GM19397 (cell line): ENCODE data around the gene ENKD1.
A peak's percentile ranks its signal among the peaks of the same experiment; 100 is the strongest.

Experiments
- ATAC-seq: cut with Tn5 transposase; IDR thresholded peaks from one replicate; pipeline ENCODE4 v1.9.1; 2021; ENCODE audit warnings: mild to moderate bottlenecking, moderate library complexity; ENCODE audit not compliant: unreplicated experiment

ENKD1 gene

DNA sequence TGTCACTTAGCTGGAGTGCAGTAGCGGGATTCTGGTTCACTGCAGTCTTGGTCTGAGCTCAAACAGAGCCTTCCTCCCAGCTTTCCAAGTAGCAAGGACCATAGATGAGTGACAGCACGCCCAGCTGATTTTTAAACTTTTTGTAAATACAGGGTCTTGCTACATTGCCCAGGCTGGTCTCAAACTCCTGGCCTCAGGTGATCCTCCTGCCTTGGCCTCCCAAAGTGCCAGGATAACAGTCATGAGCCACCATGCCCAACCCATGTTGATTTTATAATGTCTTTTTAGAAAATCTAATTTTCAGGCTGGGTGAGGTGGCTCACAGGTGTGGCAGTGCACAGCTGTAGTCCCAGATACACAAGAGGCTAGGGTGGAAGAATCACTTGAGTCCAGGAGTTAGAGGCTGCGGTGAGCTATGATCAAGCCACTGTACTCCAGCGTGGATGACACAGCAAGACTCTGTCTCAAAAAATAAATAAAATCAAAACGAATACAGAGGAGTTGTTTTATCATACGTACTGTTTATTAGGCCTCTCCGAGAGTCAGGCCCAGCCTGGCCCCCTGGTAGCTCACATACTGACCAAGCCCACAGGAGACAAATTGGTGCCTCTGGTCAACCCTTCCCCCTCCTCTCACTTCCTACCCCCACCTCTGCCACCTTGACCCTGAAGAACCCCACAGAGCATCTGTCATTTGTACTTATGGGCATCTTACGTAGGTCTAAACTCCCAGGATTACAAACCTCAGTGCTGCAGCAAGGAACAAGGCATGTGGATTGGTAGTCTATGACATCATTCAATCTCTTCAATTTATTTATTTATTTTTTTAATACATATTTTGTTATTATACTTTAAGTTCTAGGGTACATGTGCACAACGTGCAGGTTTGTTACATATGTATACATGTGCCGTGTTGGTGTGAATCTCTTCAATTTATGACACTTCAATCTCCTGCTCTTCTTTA is 13.7 kb upstream of the ENKD1 start:
- ATAC-seq: no peak

DNA sequence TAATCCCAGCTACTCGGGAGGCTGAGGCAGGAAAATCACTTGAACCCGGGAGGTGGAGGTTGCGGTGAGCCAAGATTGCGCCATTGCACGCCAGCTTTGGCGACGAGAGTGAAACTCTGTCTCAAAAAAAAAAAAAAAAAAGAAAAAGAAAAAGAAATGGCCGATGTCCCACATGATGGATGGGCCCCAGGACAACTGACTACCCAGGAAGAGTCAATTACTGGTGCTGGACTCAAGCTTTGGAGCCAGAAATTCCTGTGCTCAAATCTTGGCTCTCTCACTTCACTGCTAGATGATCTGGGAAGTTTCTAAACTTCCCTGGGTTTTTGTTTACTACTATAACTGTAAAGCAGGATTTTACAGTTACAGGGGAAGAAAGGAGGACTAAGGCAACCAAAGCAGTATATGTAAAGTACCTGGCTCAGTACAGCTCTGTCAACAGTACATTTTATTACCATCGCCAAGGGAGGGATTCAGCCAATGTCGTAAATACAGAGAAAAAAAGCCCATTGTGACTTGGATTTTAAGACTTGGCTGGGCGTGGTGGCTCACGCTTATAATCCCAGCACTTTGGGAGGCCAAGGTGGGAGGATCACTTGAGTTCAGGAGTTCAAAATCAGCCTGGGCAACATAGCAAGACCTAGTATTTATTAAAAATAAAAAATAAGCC is 11.9 kb upstream of the ENKD1 start:
- no peak for ATAC-seq

DNA sequence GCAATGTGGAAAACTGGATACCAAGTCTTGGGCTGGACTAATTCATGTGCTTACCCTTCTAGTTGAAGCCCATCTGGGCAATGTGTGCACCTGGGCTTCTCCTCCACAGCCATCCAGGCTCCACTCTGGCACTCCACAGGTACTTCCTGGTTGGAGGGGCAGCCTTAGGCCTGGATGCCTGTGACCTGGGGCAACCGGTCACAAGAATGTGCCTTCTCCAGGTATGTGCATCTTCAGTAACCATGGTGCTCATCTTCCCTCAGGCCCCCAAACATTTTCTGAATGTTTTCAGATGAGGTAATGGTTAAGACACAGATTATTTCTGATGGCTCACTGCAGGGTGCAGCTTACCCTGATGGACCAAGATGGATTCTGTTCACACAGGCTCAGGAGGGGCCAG is 11.2 kb upstream of the ENKD1 start:
- ATAC-seq: no peak

DNA sequence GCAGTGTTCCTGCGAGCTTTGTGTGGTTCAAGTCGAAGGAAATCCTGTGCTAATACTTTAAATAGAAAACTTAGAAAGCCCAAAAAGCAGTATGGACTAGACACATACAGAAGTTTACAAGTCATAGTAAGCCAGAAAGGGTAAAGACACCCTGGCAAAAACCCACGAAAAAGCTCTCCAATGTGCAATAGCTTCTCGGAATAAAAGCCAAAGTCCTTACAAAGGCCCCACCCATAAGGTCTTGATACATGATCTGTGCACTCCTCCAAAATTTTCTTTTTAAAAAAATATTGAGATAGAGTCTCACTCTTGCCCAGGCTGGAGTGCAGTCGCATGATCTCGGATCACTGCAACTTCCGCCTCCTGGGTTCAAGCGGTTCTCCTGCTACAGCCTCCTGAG is 10.4 kb upstream of the ENKD1 start:
- no peak for ATAC-seq

DNA sequence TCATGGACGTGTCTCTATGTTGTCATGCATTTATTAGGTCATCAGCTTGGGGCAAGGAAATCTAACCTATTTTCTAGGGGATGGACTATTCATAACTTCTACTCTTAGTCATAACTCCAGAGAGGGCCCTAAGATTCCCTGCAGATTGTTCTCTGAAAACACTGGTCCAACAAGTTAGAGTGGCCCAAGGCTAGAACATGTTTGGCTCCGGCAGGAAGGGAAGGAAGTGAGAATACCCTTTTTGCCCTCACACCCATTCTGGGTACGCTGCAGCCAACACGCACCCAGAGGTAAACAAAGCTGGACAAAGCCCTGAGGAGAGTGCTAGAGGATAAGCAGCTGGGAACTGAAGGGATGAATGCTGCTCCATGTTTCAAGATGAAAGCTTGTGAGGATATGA is 10.0 kb upstream of the ENKD1 start:
- no peak for ATAC-seq

DNA sequence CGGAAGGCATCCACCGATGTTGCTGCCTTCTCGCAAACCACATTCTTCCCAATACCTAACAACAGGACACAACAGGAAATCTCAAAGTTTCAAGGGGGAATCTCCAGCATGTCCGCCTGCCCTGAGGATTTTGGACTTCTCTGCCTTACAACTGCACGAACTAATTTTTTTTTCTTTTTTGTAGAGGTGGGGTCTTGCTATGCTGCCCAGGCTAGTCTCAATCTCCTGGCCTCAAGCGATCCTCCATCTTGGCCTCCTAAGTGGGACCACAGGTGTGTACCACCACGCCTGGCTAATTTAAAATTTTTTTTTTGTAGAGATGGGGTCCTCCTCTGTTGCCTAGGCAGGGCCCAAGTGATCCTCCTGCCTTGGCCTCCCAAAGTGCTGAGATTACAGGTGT is 9.4 kb upstream of the ENKD1 start:
- ATAC-seq: no peak

DNA sequence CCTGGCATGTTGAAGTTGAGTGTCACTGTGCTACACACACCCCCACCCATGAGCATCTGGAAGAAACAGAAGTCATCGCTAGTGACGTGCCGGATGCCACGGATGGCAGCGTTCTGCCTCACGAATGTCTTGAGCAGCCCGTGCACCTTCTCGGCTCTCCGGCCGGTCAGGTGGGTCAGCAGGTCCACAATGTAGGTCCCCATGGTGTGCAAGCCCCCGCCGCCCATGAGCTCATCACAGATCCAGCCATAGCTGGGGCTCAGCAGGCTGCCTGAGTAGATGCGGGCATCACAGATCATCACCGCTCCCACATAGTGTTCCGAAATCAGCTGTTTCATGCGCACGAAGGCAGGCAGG is 9.0 kb upstream of the ENKD1 start:
- no peak for ATAC-seq

DNA sequence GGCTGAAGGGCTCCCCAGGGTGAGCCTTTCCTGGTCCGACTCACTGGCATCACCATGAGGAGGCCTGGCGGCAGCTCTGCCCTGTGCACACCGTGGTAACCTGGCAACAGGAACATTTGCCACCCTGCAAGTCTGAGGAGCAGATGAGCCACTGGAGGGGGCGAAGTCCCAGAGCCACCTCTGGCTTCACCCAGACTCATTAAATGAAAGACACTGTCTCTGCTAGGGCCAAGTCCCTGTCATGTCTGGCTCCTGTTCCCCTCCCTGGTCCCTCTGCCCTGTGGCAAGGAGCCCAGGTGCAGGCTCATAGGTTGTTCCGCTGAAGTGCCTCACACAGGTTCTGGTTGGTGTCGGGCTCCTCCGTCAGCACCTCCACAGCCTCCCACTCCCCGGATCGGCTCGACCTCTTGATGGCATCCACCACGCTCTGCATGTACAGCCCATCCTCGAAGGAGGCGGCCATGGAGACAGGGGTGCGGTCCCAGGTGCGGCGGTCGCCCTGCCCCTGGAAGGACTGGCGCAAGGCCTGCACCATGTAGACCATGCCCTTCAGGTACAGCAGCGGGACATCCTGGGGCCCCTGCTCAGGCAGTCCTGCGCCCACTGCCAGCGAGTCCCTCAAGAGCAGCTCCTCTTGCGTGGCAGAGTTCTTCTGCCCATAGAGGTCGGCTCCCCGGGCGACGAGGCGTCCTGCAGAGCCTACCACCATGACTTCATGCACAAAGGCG is 8.5 kb upstream of the ENKD1 start:
- ATAC-seq: no peak

DNA sequence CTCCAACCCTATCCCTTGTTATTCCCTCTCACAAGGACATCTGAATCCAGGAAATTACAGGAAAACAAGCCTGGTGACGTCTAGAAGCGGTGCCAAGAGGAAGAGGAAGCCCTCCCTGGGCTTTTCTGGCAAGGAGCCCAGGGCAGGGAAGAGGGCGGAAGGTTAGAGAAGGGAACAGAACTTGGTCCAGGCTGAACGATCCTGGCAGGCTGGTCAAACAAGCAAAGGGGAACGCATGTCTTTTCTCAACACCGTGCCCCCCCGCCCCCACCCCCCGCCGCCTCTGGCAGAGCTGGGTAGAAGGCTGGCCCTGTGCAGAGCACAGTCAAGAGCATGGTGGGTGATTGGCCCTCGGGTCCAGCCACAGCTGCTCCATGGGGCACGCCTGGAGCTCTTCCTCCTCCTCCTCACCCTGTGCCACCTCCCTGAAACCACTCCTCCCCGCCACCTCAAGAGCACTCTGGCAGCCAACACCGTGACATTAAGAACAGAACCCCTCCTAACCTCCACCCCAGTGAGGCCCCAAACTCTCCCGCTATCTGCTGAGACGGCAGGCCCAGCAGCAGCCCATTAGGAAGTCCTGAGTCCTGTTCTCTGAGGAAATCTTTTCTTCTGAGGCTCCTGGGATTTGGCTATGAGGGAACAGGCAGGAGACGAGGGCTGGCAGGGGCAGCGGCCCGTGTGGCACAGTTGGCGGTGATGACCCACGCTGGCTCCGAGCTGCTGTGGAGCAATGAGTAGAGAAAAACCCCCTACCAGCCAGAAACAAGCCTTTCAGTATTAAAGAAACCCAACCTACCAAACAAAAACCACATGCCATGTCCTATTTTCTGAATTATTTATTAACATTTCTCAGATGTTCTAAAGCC is 7.4 kb upstream of the ENKD1 start:
- no peak for ATAC-seq

DNA sequence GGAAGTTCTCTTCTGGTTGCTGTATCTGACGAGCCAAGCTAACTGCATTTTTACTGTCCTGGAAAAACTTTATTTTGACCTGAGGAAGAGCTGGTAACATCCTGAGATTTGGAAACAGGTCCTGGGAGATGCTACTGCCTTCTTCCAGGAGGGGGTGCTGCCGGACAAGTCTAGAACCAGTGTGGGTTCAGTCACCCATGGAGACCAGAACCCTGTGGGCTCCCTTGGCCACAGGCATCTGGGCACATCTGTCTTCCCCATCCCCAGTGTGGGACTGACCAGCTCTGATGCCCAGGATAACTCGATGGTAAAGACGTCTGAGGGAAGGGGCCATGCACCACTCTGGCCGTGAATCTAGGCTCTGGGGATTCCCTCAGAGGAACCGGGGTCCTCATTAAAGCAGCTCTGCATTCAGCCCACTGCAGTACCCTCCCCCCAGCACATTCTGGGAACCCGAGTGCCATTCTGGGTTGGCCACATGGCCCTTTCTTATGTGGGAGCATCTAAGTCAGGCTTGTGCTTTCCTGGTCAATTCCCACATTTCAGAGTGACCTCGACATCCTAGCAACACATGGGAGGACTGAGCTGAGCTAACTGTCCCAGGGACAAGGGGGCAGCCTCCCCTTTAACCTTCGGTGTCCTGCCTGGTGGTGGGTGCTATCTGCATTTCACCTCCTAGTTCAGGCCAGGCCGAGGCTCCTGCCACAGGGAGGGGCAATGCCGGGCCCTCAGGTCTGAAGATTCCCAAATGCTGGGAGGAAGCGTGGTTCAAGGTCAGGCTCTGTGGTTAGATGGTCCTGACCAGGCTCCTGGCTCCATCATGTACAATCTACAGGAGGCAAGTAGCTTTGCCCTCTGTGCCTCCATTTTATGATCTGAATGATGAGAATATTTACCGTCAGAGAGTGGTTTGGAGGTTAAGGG is 6.5 kb upstream of the ENKD1 start:
- ATAC-seq: no peak

DNA sequence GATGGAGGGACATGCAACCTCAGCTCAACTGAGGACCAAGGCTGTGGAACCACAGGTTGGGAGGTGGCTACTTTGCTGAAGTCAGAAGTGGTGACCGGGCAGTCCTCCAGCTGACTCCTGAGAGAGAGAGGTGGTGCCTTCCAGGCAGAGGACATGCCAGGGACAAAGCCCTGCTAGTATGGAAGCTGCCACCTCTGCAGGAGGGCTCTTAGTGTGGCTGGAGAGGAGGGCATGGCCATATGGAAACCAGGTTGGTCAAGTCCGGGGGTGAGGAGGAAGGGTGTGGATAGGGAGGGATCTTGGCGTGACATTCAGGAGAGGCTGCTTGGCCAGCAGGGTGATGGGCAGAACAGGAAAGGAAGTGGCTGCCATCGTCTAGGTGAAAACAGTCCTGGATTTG is 5.8 kb upstream of the ENKD1 start:
- ATAC-seq: no peak

DNA sequence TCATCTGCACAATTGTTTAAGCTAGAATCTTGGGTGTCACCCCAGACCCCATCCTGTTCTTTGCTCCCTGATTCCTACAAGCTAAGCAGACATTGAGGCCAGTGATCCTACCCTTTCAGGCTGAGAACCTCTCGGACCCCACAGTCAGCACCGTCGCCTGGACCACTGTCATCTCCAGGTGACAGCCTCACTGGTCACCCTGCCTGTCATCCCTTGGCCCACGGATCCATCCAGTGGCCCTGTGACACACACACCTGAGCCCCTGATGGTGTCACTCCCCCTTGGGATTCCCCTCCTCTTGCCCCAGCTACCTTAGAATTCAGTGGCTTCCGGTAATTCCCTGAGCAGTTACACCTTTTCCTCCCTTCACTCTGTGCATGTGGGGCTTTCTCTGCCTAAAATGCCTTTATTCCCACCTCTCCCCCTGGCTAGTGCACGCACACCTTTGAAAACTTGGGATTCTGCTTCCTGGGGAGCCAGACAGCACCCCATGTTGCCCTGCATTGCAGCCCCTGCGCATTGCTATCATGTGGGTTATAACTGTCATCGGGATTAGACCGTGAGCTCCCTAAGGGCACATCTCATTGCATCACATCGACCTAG is 3.0 kb upstream of the ENKD1 start:
- ATAC-seq: no peak

DNA sequence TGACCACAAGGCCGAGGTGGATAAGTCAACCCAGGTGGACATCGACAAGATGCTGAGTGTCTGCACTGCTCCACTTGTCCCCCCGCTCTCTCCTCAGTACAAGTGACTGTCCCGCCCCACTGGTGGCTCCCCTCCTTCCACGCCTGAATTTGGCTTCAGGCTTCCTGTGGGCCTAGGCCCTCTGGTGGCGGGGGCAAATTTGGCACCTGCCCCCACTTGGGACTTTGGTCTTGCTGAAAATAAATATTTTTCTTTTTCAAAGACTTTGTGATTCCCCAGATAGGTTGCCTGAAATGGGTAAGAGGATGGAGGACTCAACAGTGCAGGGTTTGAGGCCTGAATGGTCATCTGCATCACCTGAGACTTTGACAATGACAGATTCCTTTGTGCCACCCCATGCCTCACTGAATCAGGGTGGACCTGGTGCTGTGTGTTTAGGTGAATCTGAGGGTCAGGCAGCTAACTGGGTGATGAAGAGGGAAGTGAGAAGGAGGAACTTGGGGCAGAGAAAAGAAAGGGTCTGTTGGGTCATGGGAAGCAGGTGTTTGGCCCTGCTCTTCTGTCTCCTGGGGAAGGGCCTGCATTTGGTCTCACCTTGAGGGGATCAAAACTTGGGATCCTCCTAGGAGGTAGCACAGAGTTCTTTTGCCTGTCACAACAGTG is 2.1 kb upstream of the ENKD1 start:
- no peak for ATAC-seq

DNA sequence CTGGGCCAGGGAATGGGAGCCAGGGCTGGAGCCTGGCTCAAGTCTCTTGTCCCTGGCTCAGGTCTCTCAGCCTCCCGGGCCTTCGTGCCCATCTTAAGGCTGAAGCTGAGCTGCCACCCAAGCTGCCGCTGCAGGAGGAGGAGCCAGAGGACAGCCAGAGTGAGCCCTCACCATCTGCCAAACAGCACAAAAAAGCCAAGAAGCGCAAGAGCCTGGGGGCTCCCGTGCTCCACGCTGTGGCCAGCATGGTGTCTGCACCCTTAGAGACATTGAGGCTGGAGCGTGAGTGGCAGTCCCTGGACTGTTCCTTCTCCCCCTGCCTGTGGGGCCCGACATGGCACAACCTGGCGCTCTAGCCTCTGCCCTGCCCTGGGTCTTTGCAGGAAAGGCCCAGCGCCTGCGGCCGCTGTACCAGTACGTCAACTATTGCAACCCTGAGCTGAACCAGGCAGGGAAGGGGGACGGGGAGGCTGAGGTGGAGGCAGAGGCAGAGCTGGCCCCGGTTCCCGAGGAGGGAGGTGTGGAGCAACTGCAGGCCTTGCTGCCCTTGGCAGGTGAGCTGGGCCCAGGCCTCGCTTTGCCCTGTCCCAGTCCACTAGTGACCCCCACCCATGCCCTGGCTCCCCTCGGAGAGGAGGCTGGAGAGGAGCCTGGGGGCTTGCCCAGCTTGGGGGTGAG is 1.4 kb upstream of the ENKD1 start:
- peak; percentile 64 for ATAC-seq

DNA sequence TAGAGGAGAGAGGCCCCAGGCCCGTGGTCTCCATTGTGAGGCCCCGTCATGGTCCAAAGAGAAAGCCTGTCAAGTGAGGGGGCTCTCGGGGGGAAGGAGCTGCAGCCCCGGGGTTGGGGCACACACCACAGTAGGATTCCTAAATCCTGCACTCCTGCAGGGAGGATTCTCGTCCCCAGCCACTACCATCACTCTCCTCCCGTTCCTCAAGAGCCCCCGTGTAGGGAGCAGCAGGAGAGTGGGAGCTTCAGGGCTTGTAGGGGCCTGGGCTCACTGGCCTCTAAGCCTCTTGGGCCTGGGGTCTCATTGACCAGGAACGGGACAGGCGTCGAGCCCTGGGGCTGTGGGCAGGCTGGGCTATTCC is 885 bp upstream of the ENKD1 start:
- no peak for ATAC-seq

DNA sequence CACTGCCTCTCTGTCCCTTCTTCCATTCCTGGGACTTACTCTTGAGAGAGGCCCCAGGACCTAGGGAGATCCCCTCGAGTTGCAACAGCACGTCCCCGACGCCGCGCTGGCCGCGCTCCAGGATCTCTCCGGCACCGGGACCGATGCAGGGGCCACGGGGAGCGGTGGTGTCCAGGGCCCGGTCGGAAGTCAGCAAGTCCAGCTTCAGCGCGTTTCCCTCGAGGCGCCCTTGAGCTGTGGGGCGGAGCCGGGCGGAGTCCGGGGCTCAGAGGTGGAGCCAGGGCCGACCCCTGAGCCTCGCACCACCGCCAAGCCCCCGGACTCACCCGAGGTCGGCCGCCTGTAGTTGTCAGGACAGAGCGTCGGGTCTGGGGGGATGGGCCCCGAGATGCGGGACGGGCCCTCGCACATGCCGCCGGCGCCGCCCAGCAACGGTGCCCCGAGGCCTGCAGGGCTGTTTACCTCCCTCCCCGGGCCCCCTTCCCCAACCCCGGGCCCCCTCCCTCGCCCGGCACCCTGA is 458 bp downstream of the ENKD1 start:
- ATAC-seq: no peak

DNA sequence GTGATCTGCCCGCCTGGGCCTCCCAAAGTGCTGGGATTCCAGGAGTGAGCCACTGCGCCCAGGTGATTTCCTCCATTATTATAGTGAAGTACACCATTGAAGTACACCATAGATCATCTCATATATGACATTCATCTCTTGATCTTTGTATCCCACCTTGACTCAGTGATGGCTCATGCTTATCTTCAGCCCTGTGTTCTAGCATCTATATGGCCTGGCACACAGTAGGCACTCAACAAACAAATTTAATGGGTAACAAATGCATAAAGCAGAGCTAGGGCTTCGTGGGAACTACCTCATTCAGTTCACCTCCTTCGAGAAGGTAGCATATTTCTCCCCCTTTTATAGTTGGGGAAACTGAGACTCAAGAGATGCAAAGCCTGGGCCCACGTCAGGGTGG is 952 bp downstream of the ENKD1 start:
- no peak for ATAC-seq

DNA sequence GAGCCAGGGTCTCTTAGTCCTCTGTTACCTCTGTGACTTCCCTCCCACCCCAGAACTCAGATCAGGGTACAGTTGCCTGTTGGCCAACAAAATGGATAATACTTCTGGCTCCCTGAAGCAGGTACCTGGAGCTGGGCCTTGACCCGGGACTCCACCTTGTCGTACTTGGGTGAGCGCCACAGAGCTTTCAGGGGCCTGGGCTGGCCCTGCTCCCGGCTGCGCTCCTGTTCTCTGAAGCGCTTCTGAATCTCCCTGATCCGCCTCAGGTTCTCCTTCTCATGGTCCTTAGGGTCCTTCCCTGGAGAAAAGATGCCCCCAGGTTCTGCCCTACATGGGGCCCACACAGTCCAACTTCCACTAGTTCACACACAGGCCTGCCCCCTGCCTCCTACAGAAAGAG is 1.7 kb downstream of the ENKD1 start:
- no peak for ATAC-seq
